ENCODE measurements around the gene HSD17B8.

HSD17B8 gene

GRCh38 chr6:33204415-33205190, at the start of gene HSD17B8:
Gene HSD17B8, plus strand, starts transcription at chr6:33204655. Its CDS starts 14 bp downstream, at chr6:33204669.
- DNase-seq (ENCODE audit: low spot score), result peak; percentile 97

- no peak for DNase-seq (ENCODE audit: low spot score)
Measured at GRCh38 chr6:33156561-33156960, 47.9 kb upstream of the HSD17B8 start.

- no peak for DNase-seq (ENCODE audit: low spot score)
Measured at GRCh38 chr6:33156964-33157363, 47.5 kb upstream of the HSD17B8 start.

GRCh38 chr6:33160096-33160495, 44.4 kb upstream of the HSD17B8 start:
- DNase-seq (ENCODE audit: low spot score), result no peak

- DNase-seq (ENCODE audit: low spot score), result peak; percentile 80
Measured at GRCh38 chr6:33160728-33161344, 43.6 kb upstream of the HSD17B8 start.

GRCh38 chr6:33161354-33162331, 42.8 kb upstream of the HSD17B8 start:
- DNase-seq (ENCODE audit: low spot score), result peak; percentile 95

- no peak for DNase-seq (ENCODE audit: low spot score)
Measured at GRCh38 chr6:33163540-33163939, 40.9 kb upstream of the HSD17B8 start.

- DNase-seq (ENCODE audit: low spot score), result no peak
Measured at GRCh38 chr6:33164176-33164575, 40.3 kb upstream of the HSD17B8 start.

- no peak for DNase-seq (ENCODE audit: low spot score)
Measured at GRCh38 chr6:33164665-33165373, 39.6 kb upstream of the HSD17B8 start.

- no peak for DNase-seq (ENCODE audit: low spot score)
Measured at GRCh38 chr6:33165581-33166258, 38.7 kb upstream of the HSD17B8 start.

- no peak for DNase-seq (ENCODE audit: low spot score)
Measured at GRCh38 chr6:33166363-33166762, 38.1 kb upstream of the HSD17B8 start.

- DNase-seq (ENCODE audit: low spot score), result no peak
Measured at GRCh38 chr6:33166811-33167210, 37.6 kb upstream of the HSD17B8 start.

GRCh38 chr6:33167374-33168283, 36.8 kb upstream of the HSD17B8 start:
- no peak for DNase-seq (ENCODE audit: low spot score)

GRCh38 chr6:33168284-33168601, 36.2 kb upstream of the HSD17B8 start:
- DNase-seq (ENCODE audit: low spot score), result no peak

- DNase-seq (ENCODE audit: low spot score), result no peak
Measured at GRCh38 chr6:33168639-33169038, 35.8 kb upstream of the HSD17B8 start.

GRCh38 chr6:33169291-33170175, 34.9 kb upstream of the HSD17B8 start:
- no peak for DNase-seq (ENCODE audit: low spot score)

GRCh38 chr6:33170176-33171015, 34.1 kb upstream of the HSD17B8 start:
- no peak for DNase-seq (ENCODE audit: low spot score)
